Measurements from ENCODE around the gene MTG1.
A peak's percentile ranks its signal among the peaks of the same experiment; 100 is the strongest.

MTG1 gene

DNA sequence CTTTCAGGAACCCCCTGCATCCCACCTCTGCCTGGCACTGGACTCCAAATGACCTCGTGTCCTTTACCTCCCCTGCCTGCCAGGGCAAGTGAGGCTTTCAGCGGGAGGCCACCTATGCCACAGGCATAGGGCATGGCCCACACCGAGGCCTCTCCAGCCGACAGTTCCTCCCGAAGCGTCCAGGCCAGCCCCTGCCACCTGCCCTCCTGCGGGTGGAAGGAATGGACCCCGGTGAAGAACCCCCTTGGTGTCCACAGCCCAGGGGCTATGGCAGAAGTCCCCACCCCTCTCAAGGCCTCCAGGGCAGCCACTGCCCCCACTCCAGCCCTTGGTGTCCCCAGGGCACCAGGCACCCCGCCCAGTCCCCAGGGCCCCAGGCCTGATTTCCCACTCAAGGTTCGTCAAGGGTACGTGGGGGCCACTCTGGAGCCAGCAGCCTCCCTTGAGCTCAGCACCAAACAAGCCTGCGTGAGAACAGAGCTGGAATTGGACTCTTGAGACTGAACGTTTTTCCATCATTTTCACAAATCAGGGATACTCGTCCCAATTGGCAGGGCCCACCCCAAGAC, 39.2 kb upstream of the MTG1 start:
- Histone ChIP-seq H3K4me3 (ENCODE audit: low read length) (no peak overlapping the region), H2AFZ (ENCODE audit: low read depth, low read length) (no peak overlapping the region), H3K36me3 (replicated peaks; ENCODE audit: low read depth, low read length) (peaks cover 5% of the 10 kb centered on the region), H4K20me1 (ENCODE audit: insufficient read depth, low read length) (no peaks in the 10 kb centered on the region), H3K4me2 (ENCODE audit: low read length) (no peak overlapping the region), H3K9me3 (ENCODE audit: insufficient read depth, low read length) (no peaks in the 10 kb centered on the region), H3K4me1 (ENCODE audit: low read length) (peaks cover 8% of the 10 kb centered on the region; the same call in 1 of the 2 replicates), H3K79me2 (ENCODE audit: low read length) (peaks cover 9% of the 10 kb centered on the region), H3K27ac (ENCODE audit: low read length) (no peak overlapping the region), H3K9ac (ENCODE audit: low read length) (no peak overlapping the region), H3K27me3 (ENCODE audit: low read depth, low read length) (no peaks in the 10 kb centered on the region)
- no peak for TF ChIP-seq EZH2phosphoT487 (IDR thresholded peaks at IDR 0.05; ENCODE audit: low read depth)
- TF ChIP-seq, protein P1, sequence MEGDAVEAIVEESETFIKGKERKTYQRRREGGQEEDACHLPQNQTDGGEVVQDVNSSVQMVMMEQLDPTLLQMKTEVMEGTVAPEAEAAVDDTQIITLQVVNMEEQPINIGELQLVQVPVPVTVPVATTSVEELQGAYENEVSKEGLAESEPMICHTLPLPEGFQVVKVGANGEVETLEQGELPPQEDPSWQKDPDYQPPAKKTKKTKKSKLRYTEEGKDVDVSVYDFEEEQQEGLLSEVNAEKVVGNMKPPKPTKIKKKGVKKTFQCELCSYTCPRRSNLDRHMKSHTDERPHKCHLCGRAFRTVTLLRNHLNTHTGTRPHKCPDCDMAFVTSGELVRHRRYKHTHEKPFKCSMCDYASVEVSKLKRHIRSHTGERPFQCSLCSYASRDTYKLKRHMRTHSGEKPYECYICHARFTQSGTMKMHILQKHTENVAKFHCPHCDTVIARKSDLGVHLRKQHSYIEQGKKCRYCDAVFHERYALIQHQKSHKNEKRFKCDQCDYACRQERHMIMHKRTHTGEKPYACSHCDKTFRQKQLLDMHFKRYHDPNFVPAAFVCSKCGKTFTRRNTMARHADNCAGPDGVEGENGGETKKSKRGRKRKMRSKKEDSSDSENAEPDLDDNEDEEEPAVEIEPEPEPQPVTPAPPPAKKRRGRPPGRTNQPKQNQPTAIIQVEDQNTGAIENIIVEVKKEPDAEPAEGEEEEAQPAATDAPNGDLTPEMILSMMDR (IDR thresholded peaks at IDR 0.05; ENCODE audit: low read depth, low read length): no peak

DNA sequence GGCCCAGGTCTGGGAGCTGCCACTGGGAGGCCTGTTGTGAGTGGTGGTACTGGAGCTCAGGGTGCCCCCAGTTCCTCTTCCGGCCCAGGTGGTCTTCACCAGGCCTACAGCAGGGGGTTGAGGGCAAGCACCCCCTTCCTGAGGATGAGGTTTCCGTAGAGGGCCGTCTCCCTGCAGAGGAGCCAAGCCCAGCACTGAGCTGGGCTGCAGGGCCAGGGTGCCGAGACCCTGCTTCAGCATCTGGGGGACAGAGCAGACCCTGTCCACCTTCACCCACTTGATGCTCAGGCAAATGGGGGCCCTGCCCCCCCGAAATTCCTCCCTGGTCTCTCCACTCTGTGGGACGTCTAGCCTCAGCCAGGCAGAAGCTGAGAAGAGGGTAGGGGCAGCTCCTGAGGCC, 38.7 kb upstream of the MTG1 start:
- Histone ChIP-seq H3K4me2 (ENCODE audit: low read length) (no peak overlapping the region), H3K9ac (ENCODE audit: low read length) (no peak overlapping the region), H3K4me1 (ENCODE audit: low read length) (peaks cover 8% of the 10 kb centered on the region; the same call in 1 of the 2 replicates)

DNA sequence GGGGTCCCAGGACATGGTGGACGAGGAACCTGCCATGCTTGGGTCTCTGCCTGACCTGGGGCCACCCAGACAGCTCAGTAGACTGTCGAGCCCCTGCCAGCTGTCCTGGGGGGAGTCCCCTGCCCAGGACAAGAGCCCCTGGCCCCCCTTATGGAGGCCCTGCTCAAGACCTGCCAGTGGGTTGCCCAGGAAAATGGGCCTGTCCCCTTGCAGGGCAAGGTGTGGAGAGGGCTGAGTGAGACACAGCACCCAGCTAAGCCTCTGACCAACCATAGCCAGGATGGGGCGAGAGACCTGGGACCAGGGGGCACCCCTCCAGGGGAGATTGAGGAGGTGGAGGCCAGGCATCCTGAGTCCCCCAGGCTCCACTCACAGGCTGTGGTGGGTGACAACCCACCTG, 38.0 kb upstream of the MTG1 start:
- Histone ChIP-seq H3K4me2 (ENCODE audit: low read length) (peak overlapping the region; percentile 95), H3K27me3 (ENCODE audit: low read depth, low read length) (no peaks in the 10 kb centered on the region), H3K4me1 (ENCODE audit: low read length) (peaks cover 8% of the 10 kb centered on the region; the same call in 1 of the 2 replicates), H3K9ac (ENCODE audit: low read length) (no peak overlapping the region), H2AFZ (ENCODE audit: low read depth, low read length) (no peak overlapping the region), H3K79me2 (ENCODE audit: low read length) (peaks cover 9% of the 10 kb centered on the region), H3K9me3 (ENCODE audit: insufficient read depth, low read length) (no peaks in the 10 kb centered on the region), H3K27ac (ENCODE audit: low read length) (no peak overlapping the region), H3K4me3 (ENCODE audit: low read length) (0 out of 2 replicates have a peak overlapping the region, but pooled peaks have one; percentile 94), H4K20me1 (ENCODE audit: insufficient read depth, low read length) (no peaks in the 10 kb centered on the region), H3K36me3 (replicated peaks; ENCODE audit: low read depth, low read length) (peaks cover 5% of the 10 kb centered on the region)
- TF ChIP-seq, protein P1 (IDR thresholded peaks at IDR 0.05; ENCODE audit: low read depth, low read length): no peak
- TF ChIP-seq EZH2phosphoT487 (IDR thresholded peaks at IDR 0.05; ENCODE audit: low read depth): no peak

More for the DNA sequence above, 38.7 kb upstream of the MTG1 start:
- peaks cover 9% of the 10 kb centered on the region for H3K79me2 ChIP-seq (ENCODE audit: low read length)
- H3K9me3 ChIP-seq (ENCODE audit: insufficient read depth, low read length): no peaks in the 10 kb centered on the region
- no peak overlapping the region for H3K4me3 ChIP-seq (ENCODE audit: low read length)
- H3K36me3 ChIP-seq (replicated peaks; ENCODE audit: low read depth, low read length): peaks cover 5% of the 10 kb centered on the region
- no peaks in the 10 kb centered on the region for H4K20me1 ChIP-seq (ENCODE audit: insufficient read depth, low read length)
- no peaks in the 10 kb centered on the region for H3K27me3 ChIP-seq (ENCODE audit: low read depth, low read length)
- no peak overlapping the region for H3K27ac ChIP-seq (ENCODE audit: low read length)
- TF ChIP-seq, protein P1 (IDR thresholded peaks at IDR 0.05; ENCODE audit: low read depth, low read length): no peak
- no peak for TF ChIP-seq EZH2phosphoT487 (IDR thresholded peaks at IDR 0.05; ENCODE audit: low read depth)
- no peak overlapping the region for H2AFZ ChIP-seq (ENCODE audit: low read depth, low read length)

DNA sequence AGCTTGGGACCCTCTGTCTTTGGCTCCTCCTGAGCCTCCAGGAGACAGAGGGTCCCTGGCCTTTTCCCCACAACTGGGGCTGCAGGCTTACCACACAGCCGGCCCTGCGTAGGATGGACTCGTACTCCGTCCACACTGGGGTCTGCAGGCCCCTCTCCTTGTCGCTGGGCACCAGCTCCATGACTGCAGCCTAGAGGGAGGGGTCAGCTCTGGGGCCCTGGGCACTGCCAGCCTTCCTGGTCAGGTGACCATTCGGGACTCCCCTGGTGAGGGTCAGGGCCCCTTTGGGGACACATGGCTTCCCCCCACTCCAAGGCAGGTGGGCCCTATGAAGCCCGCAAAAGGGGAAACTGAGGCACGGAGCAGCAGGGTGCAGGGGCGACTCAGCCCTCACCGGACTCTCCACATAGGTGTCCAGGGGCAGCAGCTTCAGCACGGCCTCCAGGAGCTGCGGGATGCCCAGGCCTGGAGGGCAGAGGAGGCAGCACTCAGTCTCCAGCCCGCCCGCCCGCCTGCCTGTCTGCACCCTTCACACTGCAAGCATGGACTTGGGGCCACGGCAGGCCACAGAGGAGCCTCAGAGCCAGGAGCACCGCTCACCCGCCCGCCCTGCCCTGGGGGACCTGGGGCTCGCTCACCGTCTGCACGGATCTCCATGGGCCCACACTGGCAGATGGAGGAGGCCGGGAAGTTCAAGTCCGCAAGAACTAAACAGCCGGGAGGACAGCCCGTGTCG, 37.2 kb upstream of the MTG1 start:
- H3K27ac ChIP-seq (ENCODE audit: low read length): peak overlapping the region; percentile 55; the same call in 1 of the 2 replicates
- TF ChIP-seq, protein P1 (IDR thresholded peaks at IDR 0.05; ENCODE audit: low read depth, low read length): no peak
- TF ChIP-seq EZH2phosphoT487 (IDR thresholded peaks at IDR 0.05; ENCODE audit: low read depth): no peak

More for the DNA sequence above, 37.2 kb upstream of the MTG1 start:
- H3K9me3 ChIP-seq (ENCODE audit: insufficient read depth, low read length): no peaks in the 10 kb centered on the region
- H3K4me2 ChIP-seq (ENCODE audit: low read length): peak overlapping the region; percentile 95
- H3K79me2 ChIP-seq (ENCODE audit: low read length): peaks cover 9% of the 10 kb centered on the region
- no peak overlapping the region for H2AFZ ChIP-seq (ENCODE audit: low read depth, low read length)
- H3K9ac ChIP-seq (ENCODE audit: low read length): peak overlapping the region; percentile 96
- no peaks in the 10 kb centered on the region for H4K20me1 ChIP-seq (ENCODE audit: insufficient read depth, low read length)
- H3K4me3 ChIP-seq (ENCODE audit: low read length): peak overlapping the region; percentile 94
- H3K36me3 ChIP-seq (replicated peaks; ENCODE audit: low read depth, low read length): peaks cover 5% of the 10 kb centered on the region
- H3K27me3 ChIP-seq (ENCODE audit: low read depth, low read length): no peaks in the 10 kb centered on the region
- H3K4me1 ChIP-seq (ENCODE audit: low read length): peaks cover 8% of the 10 kb centered on the region; the same call in 1 of the 2 replicates
